ENCODE results near the gene DAAM2.

- no peak for TF ChIP-seq POLR2AphosphoS5 (IDR thresholded peaks at IDR 0.05; ENCODE audit: low read depth, low read length)
- no peak for TF ChIP-seq POU2F2 (IDR thresholded peaks at IDR 0.05; ENCODE audit: low read depth, low read length)
- TF ChIP-seq POLR2A (IDR thresholded peaks at IDR 0.05; ENCODE audit: low read depth, low read length) = no peak
- TF ChIP-seq SPI1 (IDR thresholded peaks at IDR 0.05; ENCODE audit: low read depth, low read length) = no peak
- no peak for TF ChIP-seq TAF1 (IDR thresholded peaks at IDR 0.05; ENCODE audit: low read depth, low read length)
- no peak for TF ChIP-seq PAX5 (IDR thresholded peaks at IDR 0.05; ENCODE audit: insufficient read depth, low read length, severe bottlenecking)
Observed at GRCh38 chr6:39808964-39809363, 16.8 kb downstream of the DAAM2 start.

Measured in GM12891 (cell line).